Loucy (cell line): Measurements from ENCODE around the gene KANSL1.
A peak's percentile ranks its signal among the peaks of the same experiment; 100 is the strongest.

Source experiments
- H2AFZ ChIP-seq: fragments of 200-600 bp; sonication (generic); 2 replicates; pipeline ENCODE4 v1.6.0; 2016; ENCODE audit warnings: antibody characterized with exemption, mild to moderate bottlenecking, low read length, moderate library complexity
- H3F3A ChIP-seq: fragments of 200-600 bp; 2 replicates; pipeline ENCODE4 v1.6.0; 2016; ENCODE audit warnings: antibody characterized with exemption, low read depth, mild to moderate bottlenecking
- H3K27me3 ChIP-seq: fragments of 200-600 bp; sonication (generic); 2 replicates; pipeline ENCODE4 v1.6.1; 2014; ENCODE audit warnings: low read length, mild to moderate bottlenecking; ENCODE audit not compliant: insufficient read depth, poor library complexity, severe bottlenecking
- H3K36me3 ChIP-seq: fragments of 200-600 bp; sonication (generic); 2 replicates; pipeline ENCODE4 v1.6.1; 2016; ENCODE audit warnings: low read length; ENCODE audit not compliant: insufficient read depth
- H3K4me1 ChIP-seq: fragments of 200-600 bp; sonication (generic); 2 replicates; pipeline ENCODE4 v1.5.1; 2014; ENCODE audit warnings: low read length, mild to moderate bottlenecking; ENCODE audit not compliant: insufficient read depth, poor library complexity, severe bottlenecking
- H3K4me2 ChIP-seq: fragments of 200-600 bp; sonication (generic); 2 replicates; pipeline ENCODE4 v1.6.0; 2014; ENCODE audit warnings: antibody characterized with exemption, low read length, low read depth, mild to moderate bottlenecking; ENCODE audit not compliant: poor library complexity, severe bottlenecking
- H3K4me3 ChIP-seq: fragments of 200-600 bp; sonication (generic); 2 replicates; pipeline ENCODE4 v1.5.1; 2014; ENCODE audit warnings: low read length, mild to moderate bottlenecking, mixed read lengths; ENCODE audit not compliant: poor library complexity, severe bottlenecking
- H3K79me2 ChIP-seq: fragments of 200-600 bp; sonication (generic); 2 replicates; pipeline ENCODE4 v1.6.1; 2014; ENCODE audit warnings: low read length; ENCODE audit not compliant: insufficient read depth
- H3K9ac ChIP-seq: fragments of 200-600 bp; sonication (generic); 2 replicates; pipeline ENCODE4 v1.6.0; 2014; ENCODE audit warnings: mild to moderate bottlenecking, low read depth, low read length, moderate library complexity; ENCODE audit not compliant: poor library complexity, severe bottlenecking
- H3K9me2 ChIP-seq: fragments of 200-600 bp; sonication (generic); replicated peaks from 2 replicates; pipeline ENCODE4 v1.6.1; 2016; ENCODE audit warnings: low read depth, low read length, mixed read lengths
- H3K9me3 ChIP-seq: fragments of 200-600 bp; sonication (generic); 2 replicates; pipeline ENCODE4 v1.6.1; 2014; ENCODE audit warnings: mild to moderate bottlenecking, antibody characterized with exemption, low read length, low read depth; ENCODE audit not compliant: insufficient read depth
- H4K20me1 ChIP-seq: fragments of 200-600 bp; sonication (generic); 2 replicates; pipeline ENCODE4 v1.6.0; 2014; ENCODE audit warnings: antibody characterized with exemption, low read length, mild to moderate bottlenecking; ENCODE audit not compliant: insufficient read depth, poor library complexity, severe bottlenecking
- EZH2phosphoT487 ChIP-seq: fragments of 200-600 bp; IDR thresholded peaks from 2 replicates; pipeline ENCODE4 v1.6.1; 2018; ENCODE audit warnings: antibody characterized with exemption, mild to moderate bottlenecking, moderate library complexity, borderline replicate concordance
- TF ChIP-seq, protein P1 (sequence below): fragments of 200-600 bp; sonication (generic); conservative IDR thresholded peaks from 2 replicates; pipeline ENCODE4 v1.5.1; 2014; ENCODE audit warnings: mild to moderate bottlenecking, antibody characterized with exemption, low read length

The KANSL1 gene

DNA sequence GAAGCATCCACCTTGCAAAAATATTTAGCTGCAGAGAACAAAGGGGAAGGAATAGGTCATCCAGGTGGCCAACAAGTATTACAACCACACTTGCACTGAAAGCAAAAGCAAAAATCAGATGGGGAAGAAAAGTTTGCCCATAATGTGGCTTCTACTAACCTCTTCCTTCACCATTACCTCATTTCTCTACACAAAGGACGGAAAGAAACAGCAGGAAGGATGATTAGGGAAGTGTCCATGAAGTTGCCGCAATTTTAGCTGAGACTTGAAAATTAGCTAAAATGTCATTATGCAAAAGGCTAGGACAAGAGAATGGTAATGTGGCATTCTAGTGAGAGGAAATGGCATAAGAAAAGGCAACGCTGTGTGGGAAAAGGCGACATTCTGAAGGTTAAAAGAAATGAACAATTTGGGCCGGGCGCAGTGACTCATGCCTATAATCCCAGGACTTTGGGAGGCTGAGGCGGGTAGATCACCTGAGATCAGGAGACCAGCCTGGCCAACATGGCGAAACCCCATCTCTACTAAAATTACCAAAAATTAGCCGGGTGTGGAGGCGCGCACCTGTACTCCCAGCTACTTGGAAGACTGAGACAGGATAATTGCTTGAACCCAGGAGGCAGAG is 13.7 kb downstream of the KANSL1 start:
- H3K27me3 ChIP-seq = no peaks in the 10 kb centered on the region
- H3K9ac ChIP-seq = no peak overlapping the region
- no peaks in the 10 kb centered on the region for H3F3A ChIP-seq
- no peaks in the 10 kb centered on the region for H3K9me2 ChIP-seq
- H3K36me3 ChIP-seq = peaks cover 8% of the 10 kb centered on the region; the same call in 1 of the 2 replicates
- no peak for TF ChIP-seq EZH2phosphoT487
- TF ChIP-seq, protein P1, sequence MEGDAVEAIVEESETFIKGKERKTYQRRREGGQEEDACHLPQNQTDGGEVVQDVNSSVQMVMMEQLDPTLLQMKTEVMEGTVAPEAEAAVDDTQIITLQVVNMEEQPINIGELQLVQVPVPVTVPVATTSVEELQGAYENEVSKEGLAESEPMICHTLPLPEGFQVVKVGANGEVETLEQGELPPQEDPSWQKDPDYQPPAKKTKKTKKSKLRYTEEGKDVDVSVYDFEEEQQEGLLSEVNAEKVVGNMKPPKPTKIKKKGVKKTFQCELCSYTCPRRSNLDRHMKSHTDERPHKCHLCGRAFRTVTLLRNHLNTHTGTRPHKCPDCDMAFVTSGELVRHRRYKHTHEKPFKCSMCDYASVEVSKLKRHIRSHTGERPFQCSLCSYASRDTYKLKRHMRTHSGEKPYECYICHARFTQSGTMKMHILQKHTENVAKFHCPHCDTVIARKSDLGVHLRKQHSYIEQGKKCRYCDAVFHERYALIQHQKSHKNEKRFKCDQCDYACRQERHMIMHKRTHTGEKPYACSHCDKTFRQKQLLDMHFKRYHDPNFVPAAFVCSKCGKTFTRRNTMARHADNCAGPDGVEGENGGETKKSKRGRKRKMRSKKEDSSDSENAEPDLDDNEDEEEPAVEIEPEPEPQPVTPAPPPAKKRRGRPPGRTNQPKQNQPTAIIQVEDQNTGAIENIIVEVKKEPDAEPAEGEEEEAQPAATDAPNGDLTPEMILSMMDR = no peak
- H2AFZ ChIP-seq = no peak overlapping the region
- no peaks in the 10 kb centered on the region for H3K9me3 ChIP-seq
- H3K4me3 ChIP-seq = no peak overlapping the region
- H3K4me2 ChIP-seq = peak overlapping the region; percentile 37
- H4K20me1 ChIP-seq = peaks cover 97% of the 10 kb centered on the region
- peaks cover 26% of the 10 kb centered on the region for H3K4me1 ChIP-seq
- H3K79me2 ChIP-seq = peaks cover 100% of the 10 kb centered on the region

DNA sequence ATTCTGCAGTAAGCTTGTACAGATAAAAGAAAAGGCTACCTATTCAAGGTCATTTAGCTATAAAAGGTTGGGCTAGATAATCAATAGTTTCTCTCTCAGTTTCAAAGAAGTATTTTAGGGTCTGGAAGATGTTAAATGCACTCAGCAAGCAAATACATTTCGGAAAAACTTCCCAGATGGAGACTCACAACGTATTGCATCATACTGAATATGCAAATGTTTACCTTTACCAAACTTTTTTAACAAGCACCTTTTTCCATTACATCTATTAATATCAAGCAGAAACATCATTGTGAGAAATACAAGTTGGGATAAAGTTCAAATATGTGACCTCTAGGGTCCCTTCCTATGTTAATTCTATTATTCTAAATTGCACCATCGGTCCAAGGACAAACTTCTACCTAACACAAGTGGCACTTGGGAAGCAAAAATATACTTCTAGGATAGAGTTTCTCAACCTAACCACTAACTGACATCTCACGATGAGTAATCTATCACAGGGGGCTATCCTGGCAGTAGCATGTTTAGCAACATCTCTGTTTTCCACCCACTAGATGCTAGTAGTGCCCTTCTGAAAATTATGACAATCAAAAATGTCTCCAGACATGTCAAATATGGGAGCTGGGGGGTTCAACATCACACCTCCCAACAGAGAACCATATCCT is 14.5 kb downstream of the KANSL1 start:
- Histone ChIP-seq H3K9me3 (no peaks in the 10 kb centered on the region), H3K9ac (no peak overlapping the region), H3K4me3 (no peak overlapping the region), H3K36me3 (peaks cover 8% of the 10 kb centered on the region; the same call in 1 of the 2 replicates), H3F3A (no peaks in the 10 kb centered on the region), H4K20me1 (peaks cover 96% of the 10 kb centered on the region), H3K4me1 (peaks cover 18% of the 10 kb centered on the region), H3K9me2 (no peaks in the 10 kb centered on the region), H3K79me2 (peaks cover 100% of the 10 kb centered on the region), H3K4me2 (peak overlapping the region; percentile 37), H2AFZ (no peak overlapping the region), H3K27me3 (no peaks in the 10 kb centered on the region)
- TF ChIP-seq, protein P1 = no peak
- no peak for TF ChIP-seq EZH2phosphoT487

DNA sequence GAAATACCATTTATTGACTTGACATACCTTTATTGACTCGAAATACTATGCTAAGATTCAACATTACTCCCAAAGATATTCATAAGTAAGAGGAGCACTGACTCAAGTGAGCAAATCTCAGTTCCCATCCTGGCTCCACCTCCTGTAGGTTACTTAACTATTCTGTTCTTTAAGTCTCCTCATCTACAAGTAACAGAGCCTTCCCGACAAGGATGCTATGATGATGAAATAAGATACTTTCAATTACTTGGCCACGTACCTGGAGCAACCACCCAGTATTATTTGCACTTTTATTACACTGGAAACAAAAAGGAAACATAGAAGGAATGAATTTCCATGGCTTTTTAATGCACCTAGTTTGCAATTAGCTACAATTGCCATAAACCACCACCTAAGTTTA is 16.3 kb downstream of the KANSL1 start:
- H3K9me3 ChIP-seq = no peaks in the 10 kb centered on the region
- no peaks in the 10 kb centered on the region for H3F3A ChIP-seq
- peaks cover 8% of the 10 kb centered on the region; the same call in 1 of the 2 replicates for H3K36me3 ChIP-seq
- H2AFZ ChIP-seq = no peak overlapping the region
- no peaks in the 10 kb centered on the region for H3K27me3 ChIP-seq
- no peak for TF ChIP-seq EZH2phosphoT487
- TF ChIP-seq, protein P1 = no peak
- no peak overlapping the region for H3K4me3 ChIP-seq
- peaks cover 100% of the 10 kb centered on the region for H3K79me2 ChIP-seq
- H3K9ac ChIP-seq = no peak overlapping the region
- H3K4me2 ChIP-seq = no peak overlapping the region
- peaks cover 96% of the 10 kb centered on the region for H4K20me1 ChIP-seq
- H3K4me1 ChIP-seq = peaks cover 12% of the 10 kb centered on the region
- no peaks in the 10 kb centered on the region for H3K9me2 ChIP-seq
